Measurements from ENCODE around the gene COL16A1.

Gene COL16A1

DNA sequence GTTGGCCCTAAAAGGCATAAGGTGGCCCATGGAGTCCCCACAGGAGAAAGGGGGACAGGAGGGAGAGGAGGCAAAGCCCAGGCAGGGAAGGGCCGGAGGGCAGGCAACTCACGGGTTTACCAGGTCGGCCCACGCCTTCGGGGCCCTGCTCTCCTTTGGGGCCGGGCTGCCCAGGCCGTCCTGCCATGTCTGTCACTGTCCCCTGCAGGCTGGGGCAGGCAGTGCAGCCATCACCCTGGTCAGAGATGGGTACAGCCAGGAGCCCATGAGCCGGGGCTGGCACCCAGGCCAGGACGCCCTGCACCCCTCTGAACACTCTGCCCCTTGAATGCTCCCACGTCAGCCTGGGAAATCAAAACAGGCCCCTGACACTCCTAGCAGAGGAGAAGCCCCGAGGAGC lies 19.8 kb downstream of the COL16A1 start:
- DNase-seq (ENCODE audit: low read depth), result no peak

- no peak for DNase-seq (ENCODE audit: low read depth)
Measured at GRCh38 chr1:31681415-31681814, 22.4 kb downstream of the COL16A1 start.

DNA sequence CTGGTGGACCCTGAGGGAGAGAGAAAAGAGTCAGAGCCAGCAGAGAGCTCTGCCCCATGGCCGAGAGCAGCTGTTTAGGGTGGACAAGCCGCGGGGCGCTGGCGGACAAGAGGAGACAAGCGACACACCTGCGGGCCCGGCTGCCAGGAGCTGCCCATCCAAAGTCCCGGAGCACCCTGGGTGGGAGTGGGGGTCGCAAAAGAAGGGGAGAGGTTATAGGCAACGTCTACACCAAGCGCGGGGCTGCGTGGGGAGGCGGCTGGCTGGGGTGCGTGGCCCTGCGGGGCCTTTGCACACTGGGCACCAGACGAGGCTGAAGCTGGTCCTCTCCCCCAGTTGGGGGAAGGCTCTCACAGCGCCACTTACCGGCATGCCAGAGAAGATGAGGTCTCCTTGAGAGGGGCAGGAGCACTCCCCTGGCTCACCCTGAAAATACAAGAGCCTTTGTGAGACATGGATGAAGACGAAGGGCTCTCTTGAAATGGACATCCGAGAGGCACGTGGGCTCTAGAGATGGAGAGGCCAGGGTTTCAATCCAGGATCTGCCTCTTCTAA lies 24.1 kb downstream of the COL16A1 start:
- DNase-seq (ENCODE audit: low read depth), result no peak

- DNase-seq (ENCODE audit: low read depth), result no peak
Measured at GRCh38 chr1:31679091-31679490, 24.7 kb downstream of the COL16A1 start.

GRCh38 chr1:31678681-31679080 lies 25.1 kb downstream of the COL16A1 start:
- DNase-seq (ENCODE audit: low read depth), result no peak

- no peak for DNase-seq (ENCODE audit: low read depth)
Measured at GRCh38 chr1:31677949-31678348, 25.9 kb downstream of the COL16A1 start.

GRCh38 chr1:31677401-31677800 lies 26.4 kb downstream of the COL16A1 start:
- DNase-seq (ENCODE audit: low read depth), result no peak

GRCh38 chr1:31675756-31676155 lies 28.1 kb downstream of the COL16A1 start:
- DNase-seq (ENCODE audit: low read depth), result no peak

DNA sequence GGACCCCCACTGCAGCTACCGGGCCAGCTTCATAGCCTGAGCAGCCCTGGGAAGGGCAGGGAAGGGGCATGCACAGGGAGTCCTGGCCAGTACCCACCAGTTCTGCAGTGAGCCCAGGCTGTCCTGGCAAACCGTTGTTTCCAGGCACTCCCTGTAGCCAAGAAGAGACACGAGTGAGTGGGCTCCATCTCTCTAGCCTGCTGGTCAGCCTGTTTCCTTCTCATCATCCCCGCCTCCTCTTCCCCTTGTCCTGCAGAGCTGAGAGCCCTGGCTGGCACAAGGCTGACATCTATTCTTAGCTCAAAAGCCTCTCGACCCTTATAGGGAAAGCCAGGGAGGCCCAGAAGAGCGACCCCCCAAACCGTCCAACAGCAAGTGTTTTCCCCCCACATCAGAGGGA lies 28.7 kb downstream of the COL16A1 start:
- no peak for DNase-seq (ENCODE audit: low read depth)

GRCh38 chr1:31674626-31675025 lies 29.2 kb downstream of the COL16A1 start:
- no peak for DNase-seq (ENCODE audit: low read depth)

DNA sequence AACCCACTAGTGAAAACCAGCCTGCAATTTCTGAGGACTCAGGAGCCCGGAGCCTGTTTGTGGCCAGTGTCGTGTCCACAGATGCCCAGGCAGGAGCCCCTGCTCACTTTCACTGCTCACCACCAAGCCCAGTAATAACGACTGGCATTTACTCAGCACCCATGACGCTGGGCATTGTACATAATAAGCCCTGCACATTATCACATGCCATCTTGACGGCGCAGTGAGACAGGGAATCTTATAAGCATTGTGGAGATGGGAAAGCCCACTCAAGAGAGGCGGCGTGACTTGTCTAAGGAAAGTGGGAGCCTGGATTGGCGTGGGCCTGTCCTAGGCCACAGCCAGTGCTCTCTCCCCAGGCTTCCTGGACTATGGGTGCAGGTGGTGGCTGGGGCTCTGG lies 30.4 kb downstream of the COL16A1 start:
- no peak for DNase-seq (ENCODE audit: low read depth)

- DNase-seq (ENCODE audit: low read depth), result no peak
Measured at GRCh38 chr1:31672986-31673385, 30.8 kb downstream of the COL16A1 start.

DNA sequence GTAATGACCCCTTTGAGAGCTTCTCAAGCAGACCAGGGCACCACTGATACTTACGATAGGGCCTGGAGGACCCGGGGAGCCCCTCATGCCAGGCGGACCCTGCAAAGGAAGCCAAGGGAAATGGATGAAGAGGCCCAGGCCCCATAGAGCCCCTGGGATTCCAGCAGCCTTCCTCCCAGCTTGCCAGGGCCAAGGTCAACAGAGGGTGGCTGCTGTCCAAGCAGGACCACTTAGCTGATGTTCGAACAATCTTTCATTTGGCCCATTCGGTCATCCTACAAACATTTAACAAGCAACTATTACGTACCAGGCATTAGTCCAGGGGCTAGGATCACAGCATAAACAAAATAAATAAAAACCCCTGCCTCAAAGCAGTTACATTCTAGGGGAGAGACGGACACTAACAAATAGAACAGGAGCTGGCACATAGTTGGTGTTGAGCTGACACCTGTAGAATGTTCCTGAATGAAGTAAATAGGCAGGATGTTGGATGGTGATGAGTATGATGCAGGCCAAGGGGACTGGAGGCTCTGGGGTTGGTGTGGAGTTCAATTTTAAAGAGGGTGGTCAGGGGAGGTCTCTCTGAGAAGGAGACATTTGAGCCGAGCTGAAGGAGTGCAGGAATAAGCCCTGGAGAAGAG lies 32.1 kb downstream of the COL16A1 start:
- DNase-seq (ENCODE audit: low read depth), result no peak

GRCh38 chr1:31671147-31671546 lies 32.7 kb downstream of the COL16A1 start:
- DNase-seq (ENCODE audit: low read depth), result no peak

- DNase-seq (ENCODE audit: low read depth), result no peak
Measured at GRCh38 chr1:31670593-31670964, 33.2 kb downstream of the COL16A1 start.

DNA sequence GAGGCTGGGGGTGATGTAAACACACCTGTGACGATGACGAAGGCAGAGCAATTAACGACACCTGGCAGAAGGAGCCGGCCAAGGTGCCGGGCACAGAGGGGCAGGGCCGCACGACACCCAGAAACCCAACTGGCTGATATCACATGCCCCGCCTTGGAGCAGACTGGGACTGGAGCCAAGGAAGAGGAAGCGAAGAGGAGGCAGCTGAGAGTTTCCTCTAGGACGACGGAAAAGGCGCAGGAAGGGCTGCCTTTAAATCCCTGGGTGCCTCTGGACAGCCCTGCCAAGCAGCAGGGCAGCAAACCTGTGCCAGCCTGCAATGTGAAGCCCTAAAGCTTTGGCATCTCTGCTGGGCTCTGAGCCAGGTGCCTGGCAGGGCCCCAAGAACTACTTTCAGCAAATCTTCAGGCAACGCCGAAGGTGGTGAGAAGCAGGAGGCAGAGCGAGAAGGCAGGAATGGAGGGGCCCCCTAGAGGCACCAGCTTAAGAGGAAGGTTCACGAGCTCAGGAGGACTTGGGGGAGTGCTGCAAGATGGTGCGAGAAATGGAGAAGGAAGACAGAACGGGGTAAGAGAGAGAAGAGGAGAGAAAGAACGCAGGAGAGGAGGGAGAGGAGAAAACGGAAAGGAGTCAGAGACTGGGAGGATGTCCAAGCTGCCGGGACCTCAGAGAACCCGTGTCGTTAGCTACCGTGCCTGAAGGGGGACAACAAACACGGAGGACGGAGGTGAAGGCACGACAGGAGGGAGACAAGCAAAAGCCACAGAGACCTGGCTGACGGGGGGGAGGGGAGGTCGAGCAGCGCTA lies 33.8 kb downstream of the COL16A1 start:
- DNase-seq (ENCODE audit: low read depth), result peak; percentile 68

GRCh38 chr1:31669433-31669785 lies 34.4 kb downstream of the COL16A1 start:
- no peak for DNase-seq (ENCODE audit: low read depth)

GRCh38 chr1:31668303-31668883 lies 35.4 kb downstream of the COL16A1 start:
- no peak for DNase-seq (ENCODE audit: low read depth)

DNA sequence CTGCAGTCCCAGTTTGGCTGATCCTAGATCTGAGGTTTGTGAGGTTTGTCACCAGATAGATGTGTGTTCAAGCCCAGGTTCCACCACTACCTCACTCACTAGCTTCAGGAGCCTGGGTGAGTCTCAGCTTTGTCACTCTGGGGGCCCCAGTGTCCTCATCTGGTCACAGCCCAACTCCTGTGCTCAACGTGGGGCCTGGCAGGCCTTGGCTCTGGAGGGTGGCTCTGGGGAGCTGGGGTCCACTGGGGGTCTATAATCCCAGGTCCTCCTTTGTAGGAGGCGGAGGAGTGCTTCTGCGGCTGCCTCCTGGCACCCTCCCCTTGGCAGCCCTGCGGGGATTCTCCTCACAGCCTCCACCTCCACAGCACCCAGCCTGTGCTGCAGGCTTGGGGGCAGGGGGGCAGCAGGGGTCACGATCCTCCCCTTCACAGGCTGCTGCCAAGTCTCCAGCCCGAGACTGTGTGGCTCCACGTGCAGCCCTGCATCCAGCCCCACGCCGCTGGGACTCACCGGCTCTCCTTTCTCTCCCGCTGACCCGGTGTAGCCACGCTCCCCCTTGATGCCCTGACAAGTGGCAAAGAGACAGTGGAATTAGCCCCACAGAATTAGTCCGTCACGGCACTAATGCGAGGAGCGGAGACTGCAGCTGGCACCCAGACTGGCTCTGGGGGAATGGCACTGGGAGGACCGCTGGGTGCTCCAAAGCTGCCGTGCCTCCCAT lies 36.6 kb downstream of the COL16A1 start:
- no peak for DNase-seq (ENCODE audit: low read depth)

DNA sequence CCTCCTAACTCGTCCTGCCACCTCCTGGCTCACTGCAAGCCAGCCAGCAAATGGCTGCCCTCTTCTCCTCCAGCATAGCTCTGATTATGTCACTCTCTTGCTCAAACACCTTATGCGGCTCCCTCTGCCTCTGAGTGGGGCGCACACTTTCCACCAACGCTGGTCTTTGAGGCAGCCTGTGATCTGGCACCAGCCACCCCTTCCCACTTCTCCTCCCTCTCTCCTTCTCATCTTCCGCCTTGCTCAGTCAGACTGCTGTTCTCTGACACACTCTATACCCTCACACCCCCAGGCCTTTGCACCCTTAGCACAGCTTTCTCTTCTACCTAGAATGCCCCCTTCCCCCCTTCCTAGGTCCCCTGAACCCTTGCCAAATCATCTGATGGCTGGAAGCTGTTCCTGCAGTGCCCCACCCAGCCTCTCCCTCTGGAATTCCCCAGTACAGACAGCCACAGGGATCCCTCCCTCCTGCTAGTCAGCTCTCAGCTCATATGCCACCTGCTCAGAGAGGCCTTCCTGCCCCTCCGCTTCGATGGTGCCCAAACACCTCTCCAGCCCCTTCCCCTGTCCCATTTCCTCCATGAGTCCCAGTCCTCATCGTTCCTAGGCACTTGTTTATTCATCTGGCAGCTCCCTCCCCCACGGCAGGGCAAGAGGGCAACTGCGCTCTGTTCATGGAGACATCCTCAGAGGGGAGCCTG lies 37.4 kb downstream of the COL16A1 start:
- peak; percentile 30 for DNase-seq (ENCODE audit: low read depth)

GRCh38 chr1:31665234-31665878 lies 38.5 kb downstream of the COL16A1 start:
- DNase-seq (ENCODE audit: low read depth), result no peak

Data from iris pigment epithelial cell (primary cell).